HepG2 (cell line): ENCODE measurements around the gene LEMD1. TPM values are rescaled to one million over a fixed set of nuclear protein-coding genes. Genes with fewer than 3 reads are reported as not detected.

Source experiments
- CBX5 ChIP-seq: sonication (generic); formaldehyde crosslinking; IDR thresholded peaks from 2 replicates; pipeline ENCODE4 v1.4.0; 2020; ENCODE audit warnings: missing genetic modification reagents, borderline replicate concordance
- CENPX ChIP-seq: sonication (generic); formaldehyde crosslinking; IDR thresholded peaks from 2 replicates; pipeline ENCODE4 v1.9.0; 2021; ENCODE audit warnings: mild to moderate bottlenecking, missing genetic modification reagents, moderate library complexity
- MYNN ChIP-seq: sonication (generic); formaldehyde crosslinking; IDR thresholded peaks from 2 replicates; pipeline ENCODE4 v1.4.0; 2020; ENCODE audit warnings: mild to moderate bottlenecking, low read depth, missing genetic modification reagents
- MZF1 ChIP-seq: sonication (generic); formaldehyde crosslinking; IDR thresholded peaks from 2 replicates; pipeline ENCODE4 v1.8.1; 2023; ENCODE audit warnings: mild to moderate bottlenecking, missing genetic modification reagents, borderline replicate concordance
- PCBP1 ChIP-seq: fragments of 200-400 bp; formaldehyde crosslinking; IDR thresholded peaks from 2 replicates; pipeline ENCODE4 v1.6.1; 2017; ENCODE audit warnings: mild to moderate bottlenecking, low read depth, low read length, borderline replicate concordance
- POLR2A ChIP-seq, 2 experiments: IDR thresholded peaks; 2 replicates each; pipeline ENCODE4 v1.6.1; 2011; ENCODE audit warnings: low read depth in 2 of 2, low read length in 2 of 2, mild to moderate bottlenecking in 1 of 2, moderate library complexity in 1 of 2; ENCODE audit not compliant: insufficient read depth in 1 of 2
- RAD21 ChIP-seq: fragments of 450-650 bp; formaldehyde crosslinking; IDR thresholded peaks from 2 replicates; pipeline ENCODE4 v1.5.0; 2020; ENCODE audit warnings: mild to moderate bottlenecking
- SAP130 ChIP-seq: IDR thresholded peaks from 2 replicates; pipeline ENCODE4 v1.6.1; 2016; ENCODE audit warnings: low read depth
- SIX1 ChIP-seq: sonication (generic); formaldehyde crosslinking; IDR thresholded peaks from 2 replicates; pipeline ENCODE4 v1.4.0; 2020; ENCODE audit warnings: missing genetic modification reagents, borderline replicate concordance
- SMC3 ChIP-seq: IDR thresholded peaks from 2 replicates; pipeline ENCODE4 v1.6.1; 2011; ENCODE audit warnings: low read length, improper control_type of control experiment
- STAG1 ChIP-seq: sonication (generic); formaldehyde crosslinking; IDR thresholded peaks from 2 replicates; pipeline ENCODE4 v1.4.0; 2020; ENCODE audit warnings: missing genetic modification reagents
- SYNCRIP ChIP-seq: fragments of 200-400 bp; formaldehyde crosslinking; IDR thresholded peaks from 2 replicates; pipeline ENCODE4 v1.6.1; 2018; ENCODE audit warnings: mild to moderate bottlenecking, low read depth, low read length; ENCODE audit not compliant: insufficient read depth
- THAP11 ChIP-seq: IDR thresholded peaks from 2 replicates; pipeline ENCODE4 v1.6.1; 2016; ENCODE audit warnings: missing biosample characterization, missing genetic modification reagents
- XRCC5 ChIP-seq: fragments of 200-400 bp; formaldehyde crosslinking; optimal IDR thresholded peaks from 2 replicates; pipeline ENCODE3; 2017; ENCODE audit warnings: mild to moderate bottlenecking, low read length
- ZBTB3 ChIP-seq: sonication (generic); formaldehyde crosslinking; IDR thresholded peaks from 2 replicates; pipeline ENCODE4 v1.4.0; 2020; ENCODE audit warnings: low read depth, mild to moderate bottlenecking, moderate library complexity, missing genetic modification reagents, borderline replicate concordance
- ZNF136 ChIP-seq: sonication (generic); formaldehyde crosslinking; IDR thresholded peaks from 2 replicates; pipeline ENCODE4 v1.8.1; 2022; ENCODE audit warnings: low read depth, mild to moderate bottlenecking, moderate library complexity, missing genetic modification reagents
- ZNF138 ChIP-seq: sonication (generic); formaldehyde crosslinking; IDR thresholded peaks from 2 replicates; pipeline ENCODE4 v1.5.0; 2020; ENCODE audit warnings: mild to moderate bottlenecking, low read depth, missing genetic modification reagents
- ZNF333 ChIP-seq: sonication (generic); formaldehyde crosslinking; IDR thresholded peaks from 2 replicates; pipeline ENCODE4 v1.4.0; 2020; ENCODE audit warnings: mild to moderate bottlenecking, missing genetic modification reagents, borderline replicate concordance
- ZNF780A ChIP-seq: sonication (generic); formaldehyde crosslinking; IDR thresholded peaks from 2 replicates; pipeline ENCODE4 v1.8.0; 2022; ENCODE audit warnings: mild to moderate bottlenecking, missing genetic modification reagents, moderate library complexity
- polyA plus RNA-seq, 8 experiments: library from polyadenylated mRNA; depleted of rRNA in 3 of 8; stranded (reverse) in 7 of 8; unstranded in 1 of 8; fragments of >200 nt; fragmentation: Illumina TruSeq in 4 of 8; extraction: Trizol in 4 of 8; gene quantifications; 2 replicates each; pipeline versions ENCODE4 v1.2.1 to v1.2.3, GENCODE V29; 2011 to 2016; ENCODE audit warnings: low read depth in 4 of 8, missing spikeins in 1 of 8, mixed read lengths in 1 of 8; ENCODE audit not compliant: insufficient read depth in 1 of 8
- total RNA-seq, 5 experiments: library from RNA; depleted of rRNA; stranded (reverse); fragments of >200 nt; fragmentation: Illumina TruSeq; extraction: Trizol; gene quantifications; 2 replicates each; pipeline ENCODE4 v1.2.3, GENCODE V29; 2016; ENCODE audit warnings: low read depth in 1 of 5
- TF ChIP-seq, protein P1 (sequence below): sonication (generic); formaldehyde crosslinking; IDR thresholded peaks from 2 replicates; pipeline ENCODE4 v1.5.1; 2020; ENCODE audit warnings: mild to moderate bottlenecking, missing genetic modification reagents, moderate library complexity
- TF ChIP-seq, protein P2 (sequence below): sonication (generic); formaldehyde crosslinking; IDR thresholded peaks from 2 replicates; pipeline ENCODE4 v1.4.0; 2020; ENCODE audit warnings: missing genetic modification reagents
- TF ChIP-seq, protein P3 (sequence below): sonication (generic); formaldehyde crosslinking; IDR thresholded peaks from 2 replicates; pipeline ENCODE4 v1.4.0; 2020; ENCODE audit warnings: missing genetic modification reagents, low read depth, mild to moderate bottlenecking, borderline replicate concordance

Gene LEMD1
- total and polyA plus RNA-seq, 2 of the 13 experiments (the other 11 are each of a cell fraction or from before 2014, with no cell fraction given) = 1.4 to 2.3 TPM

DNA sequence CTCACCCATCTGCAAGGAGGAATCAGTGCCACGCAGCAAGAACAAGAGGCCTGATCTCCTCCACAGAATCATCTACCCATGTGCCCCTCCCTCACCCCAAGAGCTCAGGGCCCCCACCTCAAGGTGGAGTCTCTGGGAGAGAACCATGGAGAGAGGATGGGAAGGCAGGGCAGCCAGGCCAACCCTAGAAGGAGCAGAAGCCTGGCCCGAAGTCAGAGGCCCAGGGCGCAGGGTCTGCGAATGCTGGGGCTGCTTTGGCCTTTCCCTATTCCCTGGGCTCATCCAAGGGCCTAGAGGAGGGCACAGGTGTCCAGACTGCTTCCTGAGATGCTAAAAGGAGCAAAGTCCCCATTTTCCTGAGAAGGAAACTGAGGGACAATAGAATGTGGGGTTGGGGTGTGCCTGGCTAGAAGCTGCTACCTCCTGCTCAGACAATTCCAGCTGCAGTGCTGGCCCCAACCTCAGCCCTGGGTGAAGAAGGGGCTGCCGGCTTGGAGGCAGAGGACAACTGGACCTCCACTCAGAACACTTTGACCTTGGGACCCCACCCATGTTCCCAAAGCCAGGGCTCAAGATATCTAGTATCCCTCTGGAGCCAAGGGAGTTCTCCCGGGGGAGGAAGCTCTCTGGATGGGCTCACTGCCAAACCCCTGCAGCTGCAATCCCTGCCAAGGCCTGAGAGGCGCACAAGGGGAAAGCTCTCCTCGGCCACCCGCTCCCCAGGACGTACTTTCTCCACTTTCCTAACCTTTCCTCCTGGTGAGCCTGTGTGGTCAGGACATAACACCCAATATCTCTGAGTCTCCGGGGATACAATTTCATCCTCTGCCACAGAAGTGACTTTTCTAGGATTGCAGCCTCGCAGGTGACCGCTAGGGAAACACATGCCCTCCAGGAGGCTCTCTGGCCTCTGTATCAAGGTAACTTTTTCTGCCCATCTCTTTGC, 16.6 kb upstream of the LEMD1 start (continued):
- TF ChIP-seq, protein P1, sequence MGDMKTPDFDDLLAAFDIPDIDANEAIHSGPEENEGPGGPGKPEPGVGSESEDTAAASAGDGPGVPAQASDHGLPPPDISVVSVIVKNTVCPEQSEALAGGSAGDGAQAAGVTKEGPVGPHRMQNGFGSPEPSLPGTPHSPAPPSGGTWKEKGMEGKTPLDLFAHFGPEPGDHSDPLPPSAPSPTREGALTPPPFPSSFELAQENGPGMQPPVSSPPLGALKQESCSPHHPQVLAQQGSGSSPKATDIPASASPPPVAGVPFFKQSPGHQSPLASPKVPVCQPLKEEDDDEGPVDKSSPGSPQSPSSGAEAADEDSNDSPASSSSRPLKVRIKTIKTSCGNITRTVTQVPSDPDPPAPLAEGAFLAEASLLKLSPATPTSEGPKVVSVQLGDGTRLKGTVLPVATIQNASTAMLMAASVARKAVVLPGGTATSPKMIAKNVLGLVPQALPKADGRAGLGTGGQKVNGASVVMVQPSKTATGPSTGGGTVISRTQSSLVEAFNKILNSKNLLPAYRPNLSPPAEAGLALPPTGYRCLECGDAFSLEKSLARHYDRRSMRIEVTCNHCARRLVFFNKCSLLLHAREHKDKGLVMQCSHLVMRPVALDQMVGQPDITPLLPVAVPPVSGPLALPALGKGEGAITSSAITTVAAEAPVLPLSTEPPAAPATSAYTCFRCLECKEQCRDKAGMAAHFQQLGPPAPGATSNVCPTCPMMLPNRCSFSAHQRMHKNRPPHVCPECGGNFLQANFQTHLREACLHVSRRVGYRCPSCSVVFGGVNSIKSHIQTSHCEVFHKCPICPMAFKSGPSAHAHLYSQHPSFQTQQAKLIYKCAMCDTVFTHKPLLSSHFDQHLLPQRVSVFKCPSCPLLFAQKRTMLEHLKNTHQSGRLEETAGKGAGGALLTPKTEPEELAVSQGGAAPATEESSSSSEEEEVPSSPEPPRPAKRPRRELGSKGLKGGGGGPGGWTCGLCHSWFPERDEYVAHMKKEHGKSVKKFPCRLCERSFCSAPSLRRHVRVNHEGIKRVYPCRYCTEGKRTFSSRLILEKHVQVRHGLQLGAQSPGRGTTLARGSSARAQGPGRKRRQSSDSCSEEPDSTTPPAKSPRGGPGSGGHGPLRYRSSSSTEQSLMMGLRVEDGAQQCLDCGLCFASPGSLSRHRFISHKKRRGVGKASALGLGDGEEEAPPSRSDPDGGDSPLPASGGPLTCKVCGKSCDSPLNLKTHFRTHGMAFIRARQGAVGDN (CRISPR knock-in tag) = peak; percentile 28; the same call in 1 of the 2 replicates
- peak; percentile 83 for TF ChIP-seq XRCC5
- peak; percentile 66 for TF ChIP-seq RAD21
- no peak for TF ChIP-seq ZNF333 (CRISPR knock-in tag)
- TF ChIP-seq ZNF136 (CRISPR knock-in tag) = 0 out of 2 replicates have a peak, but pooled peaks have one; percentile 44
- no peak for TF ChIP-seq MZF1 (CRISPR knock-in tag)
- no peak for TF ChIP-seq MYNN (CRISPR knock-in tag)
- TF ChIP-seq PCBP1 = no peak
- no peak for TF ChIP-seq ZBTB3 (CRISPR knock-in tag)
- TF ChIP-seq CBX5 = 0 out of 2 replicates have a peak, but pooled peaks have one; percentile 13
- TF ChIP-seq, protein P2, sequence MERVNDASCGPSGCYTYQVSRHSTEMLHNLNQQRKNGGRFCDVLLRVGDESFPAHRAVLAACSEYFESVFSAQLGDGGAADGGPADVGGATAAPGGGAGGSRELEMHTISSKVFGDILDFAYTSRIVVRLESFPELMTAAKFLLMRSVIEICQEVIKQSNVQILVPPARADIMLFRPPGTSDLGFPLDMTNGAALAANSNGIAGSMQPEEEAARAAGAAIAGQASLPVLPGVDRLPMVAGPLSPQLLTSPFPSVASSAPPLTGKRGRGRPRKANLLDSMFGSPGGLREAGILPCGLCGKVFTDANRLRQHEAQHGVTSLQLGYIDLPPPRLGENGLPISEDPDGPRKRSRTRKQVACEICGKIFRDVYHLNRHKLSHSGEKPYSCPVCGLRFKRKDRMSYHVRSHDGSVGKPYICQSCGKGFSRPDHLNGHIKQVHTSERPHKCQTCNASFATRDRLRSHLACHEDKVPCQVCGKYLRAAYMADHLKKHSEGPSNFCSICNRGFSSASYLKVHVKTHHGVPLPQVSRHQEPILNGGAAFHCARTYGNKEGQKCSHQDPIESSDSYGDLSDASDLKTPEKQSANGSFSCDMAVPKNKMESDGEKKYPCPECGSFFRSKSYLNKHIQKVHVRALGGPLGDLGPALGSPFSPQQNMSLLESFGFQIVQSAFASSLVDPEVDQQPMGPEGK (CRISPR knock-in tag) = peak; percentile 32; the same call in 1 of the 2 replicates
- TF ChIP-seq SYNCRIP = no peak
- TF ChIP-seq STAG1 = peak; percentile 32
- TF ChIP-seq POLR2A (IDR thresholded peaks at IDR 0.05; ENCODE audit: insufficient read depth in 1 of 2, low read depth in 2 of 2, low read length in 2 of 2) = no peak; a peak in 1 of 4 replicates
- TF ChIP-seq SIX1 = no peak
- TF ChIP-seq SAP130 (CRISPR knock-in tag) = 0 out of 2 replicates have a peak, but pooled peaks have one; percentile 19
- TF ChIP-seq, protein P3, sequence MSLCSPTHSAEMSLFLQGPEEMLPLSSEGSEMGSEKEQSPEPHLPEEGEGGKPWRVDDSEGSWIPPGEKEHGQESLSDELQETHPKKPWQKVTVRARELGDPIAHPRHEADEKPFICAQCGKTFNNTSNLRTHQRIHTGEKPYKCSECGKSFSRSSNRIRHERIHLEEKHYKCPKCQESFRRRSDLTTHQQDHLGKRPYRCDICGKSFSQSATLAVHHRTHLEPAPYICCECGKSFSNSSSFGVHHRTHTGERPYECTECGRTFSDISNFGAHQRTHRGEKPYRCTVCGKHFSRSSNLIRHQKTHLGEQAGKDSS (CRISPR knock-in tag) = no peak
- no peak for TF ChIP-seq ZNF780A (CRISPR knock-in tag)
- no peak for TF ChIP-seq THAP11
- TF ChIP-seq ZNF138 = no peak
- peak; percentile 20; the same call in 1 of the 2 replicates for TF ChIP-seq SMC3
- no peak for TF ChIP-seq CENPX
